ENCODE results near the gene BSN. TPM values are rescaled to one million over a fixed set of nuclear protein-coding genes. Genes with fewer than 3 reads are reported as not detected.

The BSN gene
- total RNA-seq, 1 experiment from 2014 or later = 0.37 TPM

- Mint-ChIP-seq H3K4me1 (ENCODE audit: insufficient read depth, unreplicated experiment) (peaks cover 18% of the 10 kb centered on the region), H3K4me3 (ENCODE audit: unreplicated experiment) (no peak overlapping the region), H3K27me3 (ENCODE audit: insufficient read depth, unreplicated experiment) (no peaks in the 10 kb centered on the region), H3K27ac (ENCODE audit: low read depth, unreplicated experiment) (no peak overlapping the region), H3K9me3 (ENCODE audit: unreplicated experiment) (no peaks in the 10 kb centered on the region), H3K36me3 (ENCODE audit: insufficient read depth, unreplicated experiment) (peaks cover 7% of the 10 kb centered on the region)
- no peak for TF ChIP-seq CTCF (IDR thresholded peaks at IDR 0.05; ENCODE audit: unreplicated experiment)
- intact Hi-C loops (cut with micrococcal nuclease) = no loop called here
- no TSS peak for BruUV-seq (replicated peaks)
- ChIA-PET POLR2A (interaction anchor here (1.0 to 1.9 kb wide), 6 partner anchors 26 to 168 kb away, joined by 3 to 19 read pairs (median 3); partner anchors contain the start of gene GMPPB), CTCF (interaction anchor here (0.6 to 5.3 kb wide), 3 partner anchors 13 to 130 kb away, joined by 4 to 232 read pairs (median 6); no protein-coding TSS in a partner anchor)
- no peak for DNase-seq (ENCODE audit: unreplicated experiment)
Observed at GRCh38 chr3:49669352-49669751, 115.1 kb downstream of the BSN start.

DNA sequence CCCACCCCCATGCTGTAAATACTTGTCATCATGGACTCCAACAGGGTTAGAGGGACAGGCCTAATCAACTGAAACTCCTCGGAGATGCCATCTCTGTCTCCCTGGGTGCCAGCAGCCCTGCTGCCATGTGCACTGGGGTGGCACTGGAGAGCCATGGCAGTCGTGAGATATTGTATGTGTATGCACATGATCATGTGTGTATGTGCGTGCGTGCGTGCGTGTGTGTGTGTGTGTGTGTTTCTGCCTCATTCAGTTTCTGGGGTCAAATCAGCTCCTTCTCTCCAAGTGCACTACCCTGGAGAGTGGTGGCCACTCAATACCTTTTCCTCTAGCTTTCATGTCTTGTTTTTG lies 116.6 kb downstream of the BSN start:
- H3K36me3 Mint-ChIP-seq (ENCODE audit: insufficient read depth, unreplicated experiment) = peaks cover 8% of the 10 kb centered on the region
- BruUV-seq (replicated peaks) = no TSS peak
- H3K4me3 Mint-ChIP-seq (ENCODE audit: unreplicated experiment) = no peak overlapping the region
- no peak for DNase-seq (ENCODE audit: unreplicated experiment)
- H3K4me1 Mint-ChIP-seq (ENCODE audit: insufficient read depth, unreplicated experiment) = peaks cover 12% of the 10 kb centered on the region
- intact Hi-C loops (cut with micrococcal nuclease) = loop anchor here (1.0 to 5.0 kb wide), 3 partner anchors 105 to 219 kb away; no protein-coding TSS in a partner anchor
- H3K27me3 Mint-ChIP-seq (ENCODE audit: insufficient read depth, unreplicated experiment) = no peaks in the 10 kb centered on the region
- ChIA-PET CTCF (interaction anchor here (0.6 to 5.3 kb wide), 22 partner anchors 8 to 195 kb away, joined by 3 to 232 read pairs (median 4); no protein-coding TSS in a partner anchor), POLR2A (interaction anchor here (0.7 to 3.3 kb wide), 2 partner anchors 131 to 133 kb away, joined by 4 to 51 read pairs; no protein-coding TSS in a partner anchor)
- H3K9me3 Mint-ChIP-seq (ENCODE audit: unreplicated experiment) = no peaks in the 10 kb centered on the region
- no peak for TF ChIP-seq CTCF (IDR thresholded peaks at IDR 0.05; ENCODE audit: unreplicated experiment)
- no peak overlapping the region for H3K27ac Mint-ChIP-seq (ENCODE audit: low read depth, unreplicated experiment)

- peak; percentile 80 for DNase-seq (ENCODE audit: unreplicated experiment)
- intact Hi-C loops (cut with micrococcal nuclease) = loop anchor here (1.0 to 5.0 kb wide), 3 partner anchors 105 to 219 kb away; no protein-coding TSS in a partner anchor
- Mint-ChIP-seq H3K4me3 (ENCODE audit: unreplicated experiment) (peak overlapping the region; percentile 62), H3K4me1 (ENCODE audit: insufficient read depth, unreplicated experiment) (peaks cover 12% of the 10 kb centered on the region), H3K36me3 (ENCODE audit: insufficient read depth, unreplicated experiment) (peaks cover 12% of the 10 kb centered on the region), H3K27me3 (ENCODE audit: insufficient read depth, unreplicated experiment) (no peaks in the 10 kb centered on the region), H3K9me3 (ENCODE audit: unreplicated experiment) (no peaks in the 10 kb centered on the region), H3K27ac (ENCODE audit: low read depth, unreplicated experiment) (no peak overlapping the region)
- POLR2A ChIA-PET = interaction anchor here (0.6 to 3.3 kb wide), 6 partner anchors 105 to 148 kb away, joined by 3 to 51 read pairs (median 4); partner anchors contain the start of genes BSN and INKA1
- TF ChIP-seq CTCF (IDR thresholded peaks at IDR 0.05; ENCODE audit: unreplicated experiment) = peak; percentile 89
- no TSS peak for BruUV-seq (replicated peaks)
- CTCF ChIA-PET = interaction anchor here (0.6 to 5.3 kb wide), 37 partner anchors 8 to 313 kb away, joined by 3 to 232 read pairs (median 4); no protein-coding TSS in a partner anchor
Observed at GRCh38 chr3:49671291-49672288, 117.3 kb downstream of the BSN start.
